Activated CD8-positive, alpha-beta memory T cell treated with anti-CD3 and anti-CD28 coated beads, Interleukin-2, amount 50 U/mL, for 1 hour (primary cell): Measurements from ENCODE around the gene TXN.
"Not testable (repeated sequence)": the region's sequence is repeated elsewhere in the genome, so short reads cannot be mapped to it uniquely, and the experiment has no call there.

Source experiments
- DNase-seq: peaks from one replicate; pipeline ENCODE4 v3.0.0-alpha.2; 2020; ENCODE audit errors: extremely low read depth

The TXN gene

DNA sequence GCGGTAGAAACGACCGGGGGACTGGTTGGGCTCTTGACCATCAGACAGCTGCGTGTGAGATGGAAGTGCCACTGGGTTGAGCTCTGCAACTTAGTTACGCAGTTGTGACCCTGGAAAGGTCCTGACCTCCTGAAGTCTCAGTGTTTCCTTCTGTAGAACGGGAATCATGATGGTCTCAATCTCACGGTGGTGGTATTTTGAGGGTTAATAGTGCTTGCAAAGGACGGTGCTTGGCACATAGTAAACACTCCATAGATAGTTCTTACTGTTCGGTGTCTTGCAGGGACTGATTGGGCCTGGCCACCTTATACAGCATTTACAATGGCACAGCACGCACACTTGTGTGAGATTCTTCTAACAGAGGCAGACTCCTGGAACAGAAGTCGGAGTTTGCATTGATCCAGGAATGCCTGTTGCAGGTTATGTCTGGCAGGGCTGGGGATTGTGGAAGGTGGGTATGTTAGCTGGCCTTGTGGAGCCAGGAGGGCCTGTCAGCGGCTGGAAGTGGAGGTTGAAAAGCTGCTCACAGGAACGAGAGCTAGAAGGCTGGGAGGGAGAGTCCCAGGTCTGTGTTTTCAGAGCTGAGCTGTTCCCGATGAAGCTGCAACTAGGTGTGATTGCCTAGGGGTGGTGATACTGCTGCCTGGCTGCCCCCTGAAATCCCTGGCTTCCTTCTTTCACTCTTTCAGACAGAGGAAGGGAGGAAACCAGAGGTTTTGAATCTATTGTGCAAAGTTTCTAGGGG, 962 bp upstream of the TXN start:
- no peak for DNase-seq

DNA sequence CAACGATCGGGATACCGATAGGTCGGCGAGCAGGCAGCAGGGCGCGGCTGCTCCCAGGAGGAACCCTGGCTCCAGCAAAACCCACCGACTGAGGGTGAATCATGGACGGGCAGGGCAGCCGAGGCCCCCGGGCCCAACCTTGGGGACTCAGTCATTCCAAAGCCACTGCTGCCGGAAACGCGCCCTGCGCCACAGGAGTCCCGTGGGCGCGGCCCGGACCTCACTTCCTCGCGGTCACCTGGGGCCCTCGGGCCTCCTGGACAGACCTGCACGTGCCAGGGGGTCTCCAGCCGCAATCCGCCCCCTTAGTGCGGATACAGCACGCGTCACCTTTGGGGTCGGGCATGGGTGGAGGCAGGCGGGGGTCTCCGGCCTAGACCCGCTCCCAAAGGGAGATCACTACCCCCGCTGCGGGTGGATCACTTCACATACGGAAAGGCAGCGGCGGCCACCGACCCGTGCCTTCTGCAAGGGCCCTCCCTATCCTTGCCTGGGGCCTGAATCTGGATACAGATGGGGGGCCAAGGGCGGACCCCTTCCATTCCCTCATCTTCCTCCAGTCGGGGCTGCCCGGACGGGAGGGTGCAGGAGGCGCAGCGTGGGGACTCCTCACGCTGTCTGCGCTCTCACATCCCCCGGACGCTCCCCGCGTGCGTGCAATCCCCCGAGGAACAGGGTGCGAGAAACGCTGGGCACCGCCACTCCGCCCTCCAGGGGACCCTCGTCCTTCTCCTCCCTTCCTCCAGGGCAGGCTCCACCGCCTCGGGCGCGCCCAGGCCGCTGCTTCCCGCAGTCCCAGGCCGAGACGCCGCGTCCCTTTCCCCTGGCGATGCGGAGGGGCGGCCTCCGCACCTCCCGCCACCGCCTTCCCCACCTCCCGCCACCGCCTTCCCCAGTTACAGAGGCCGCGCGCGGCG, 586 bp downstream of the TXN start:
- DNase-seq = no peak

DNA sequence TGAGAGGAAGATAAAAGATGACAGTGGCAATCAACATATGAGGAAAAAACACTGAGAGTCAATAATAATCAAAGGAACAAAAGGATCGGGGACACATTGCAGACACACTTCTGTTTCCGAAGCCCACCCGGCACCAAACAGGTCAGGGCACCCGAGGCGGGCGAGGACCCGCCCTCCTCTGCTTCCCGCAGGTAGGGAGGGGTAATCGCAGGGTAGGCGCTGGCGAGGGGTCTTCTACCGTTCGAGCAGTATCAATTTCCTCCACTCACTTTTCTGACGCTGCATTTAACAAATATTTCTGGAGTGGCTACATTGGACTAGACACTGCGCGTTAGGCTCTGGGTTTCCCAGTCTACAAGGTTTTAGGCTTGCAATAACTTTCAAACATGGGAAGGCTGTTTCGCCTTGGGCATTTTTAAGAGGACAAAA, 1.3 kb downstream of the TXN start:
- no peak for DNase-seq

DNA sequence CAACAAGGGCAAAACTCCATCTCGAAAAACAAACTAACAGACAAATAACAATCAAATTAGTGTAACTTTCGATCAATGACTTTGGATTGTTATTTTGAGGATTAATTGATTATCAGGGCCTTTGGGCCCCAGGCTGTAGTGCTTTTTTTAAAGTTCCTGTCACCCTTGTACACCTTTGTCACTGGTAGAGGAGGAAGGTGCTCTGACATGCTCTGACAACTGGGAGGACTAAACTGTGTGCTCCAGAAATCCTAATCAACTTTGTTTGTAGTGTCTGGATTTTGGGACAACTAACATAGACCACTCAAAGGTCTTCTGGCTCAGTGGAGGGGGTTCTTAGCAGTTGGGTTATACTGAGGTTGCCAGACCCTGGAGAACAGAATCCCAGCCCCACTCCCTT, 1.8 kb downstream of the TXN start:
- DNase-seq = no peak

DNA sequence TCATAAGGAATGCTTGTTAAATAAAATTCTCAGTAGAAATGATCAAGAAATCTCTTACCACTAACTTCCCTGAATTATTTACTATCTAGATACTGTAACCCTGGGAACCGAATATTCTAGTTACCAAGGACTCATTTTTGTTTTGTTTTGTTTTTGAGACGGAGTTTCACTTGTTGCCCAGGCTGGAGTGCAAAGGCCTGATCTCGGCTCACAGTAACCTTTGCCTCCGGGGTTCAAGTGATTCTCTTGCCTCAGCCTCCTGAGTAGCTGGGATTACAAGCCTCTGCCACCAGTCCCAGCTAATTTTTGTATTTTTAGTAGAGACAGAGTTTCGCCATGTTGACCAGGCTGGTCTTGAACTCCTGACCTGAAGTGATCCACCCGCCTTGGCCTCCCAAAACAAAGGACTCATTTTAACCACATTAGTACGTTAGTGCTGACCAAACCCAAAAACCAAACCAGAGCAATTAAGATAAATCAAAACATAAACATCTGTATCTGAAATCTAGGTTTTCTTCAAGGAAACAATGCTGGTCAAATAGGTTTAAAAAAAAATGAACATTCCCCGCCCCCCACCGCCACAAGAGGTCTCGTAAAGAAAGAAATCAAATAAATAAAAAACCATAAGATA, 3.7 kb downstream of the TXN start:
- no peak for DNase-seq

DNA sequence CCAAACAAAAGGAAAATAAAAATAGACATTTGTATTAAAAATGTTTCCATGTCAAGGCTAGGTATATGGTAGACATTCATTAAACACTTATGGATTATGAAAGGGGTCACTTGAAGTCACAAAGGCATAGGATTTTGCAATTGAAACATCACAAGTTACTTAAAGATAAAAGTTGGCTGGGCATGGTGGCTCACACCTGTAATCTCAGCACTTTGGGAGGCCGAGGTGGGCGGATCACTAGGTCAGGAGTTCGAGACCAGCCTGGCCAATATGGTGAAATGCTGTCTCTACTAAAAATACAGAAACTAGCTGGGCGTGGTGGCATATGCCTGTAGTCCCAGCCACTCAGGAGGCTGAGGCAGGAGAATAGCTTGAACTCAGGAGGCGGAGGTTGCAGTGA, 4.5 kb downstream of the TXN start:
- not testable (repeated sequence) for DNase-seq

DNA sequence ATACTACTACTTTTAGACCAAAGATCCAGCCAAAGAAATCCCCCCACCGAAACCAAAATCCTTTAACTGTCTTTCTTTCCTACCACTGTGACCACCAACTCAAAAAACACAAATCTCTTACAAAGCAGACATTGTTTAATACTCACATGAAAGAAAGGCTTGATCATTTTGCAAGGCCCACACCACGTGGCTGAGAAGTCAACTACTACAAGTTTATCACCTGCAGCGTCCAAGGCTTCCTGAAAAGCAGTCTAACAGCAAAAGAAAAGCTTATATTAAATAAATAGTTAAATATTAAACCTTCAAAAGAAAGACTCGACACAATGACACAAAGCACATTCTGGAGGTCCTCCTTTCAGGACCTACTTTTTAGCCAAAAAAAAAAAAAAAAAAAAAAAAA, 5.1 kb downstream of the TXN start:
- no peak for DNase-seq

DNA sequence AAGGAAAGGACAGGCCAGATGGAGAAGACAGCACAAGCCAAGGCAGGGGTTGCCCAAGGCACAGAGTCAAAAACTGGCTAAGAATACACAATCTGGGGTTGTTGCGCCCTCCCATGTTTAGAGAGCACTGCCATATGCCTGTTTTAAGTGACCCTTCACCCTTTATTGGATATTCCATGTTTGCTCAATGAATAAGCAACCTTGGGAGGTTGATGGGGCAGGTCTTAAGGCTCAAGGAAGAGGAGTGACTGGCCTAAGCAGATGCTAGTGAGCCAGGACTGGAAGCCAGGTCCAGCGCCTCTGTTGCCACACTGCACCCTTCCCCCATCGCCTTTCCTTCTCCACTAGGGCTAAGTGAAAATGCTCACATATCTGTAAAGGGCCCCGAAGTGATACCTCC, 6.7 kb downstream of the TXN start:
- no peak for DNase-seq

DNA sequence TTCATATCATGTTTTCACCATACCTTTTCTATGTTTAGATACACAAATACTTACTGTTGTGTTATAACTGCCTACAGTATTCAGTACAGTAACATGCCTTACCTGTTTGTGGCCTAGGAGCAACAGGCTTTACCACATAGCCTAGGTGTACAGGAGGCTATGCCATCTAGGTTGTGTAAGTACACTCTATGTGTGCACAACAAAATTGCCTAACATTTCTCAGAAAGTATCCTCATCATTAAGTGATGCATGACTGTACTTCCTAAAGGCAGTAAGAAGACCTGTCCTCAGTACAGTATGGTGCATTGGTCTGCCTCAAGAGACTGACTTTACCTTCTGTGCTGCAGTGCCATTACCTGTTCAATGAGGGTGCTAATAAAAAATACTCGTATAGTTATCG, 7.9 kb downstream of the TXN start:
- DNase-seq = no peak

DNA sequence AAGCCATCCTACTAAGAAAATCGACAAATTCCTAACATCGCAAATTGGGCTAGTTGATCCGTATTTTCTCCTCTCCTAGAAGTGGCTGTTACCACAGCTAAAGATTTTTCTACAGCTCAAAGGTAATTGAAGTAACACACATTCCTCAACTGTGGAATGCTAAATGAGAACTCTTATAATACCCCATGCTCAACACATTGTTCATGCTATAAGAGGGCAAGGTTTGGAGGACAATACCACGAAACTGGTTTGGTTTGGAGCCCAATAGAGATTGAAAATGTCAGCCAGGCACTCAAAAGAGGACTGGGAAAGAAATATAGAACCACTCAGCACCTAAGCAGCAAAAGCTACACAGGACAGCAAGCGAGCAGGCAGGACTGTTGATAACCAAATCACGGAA, 10.1 kb downstream of the TXN start:
- no peak for DNase-seq

DNA sequence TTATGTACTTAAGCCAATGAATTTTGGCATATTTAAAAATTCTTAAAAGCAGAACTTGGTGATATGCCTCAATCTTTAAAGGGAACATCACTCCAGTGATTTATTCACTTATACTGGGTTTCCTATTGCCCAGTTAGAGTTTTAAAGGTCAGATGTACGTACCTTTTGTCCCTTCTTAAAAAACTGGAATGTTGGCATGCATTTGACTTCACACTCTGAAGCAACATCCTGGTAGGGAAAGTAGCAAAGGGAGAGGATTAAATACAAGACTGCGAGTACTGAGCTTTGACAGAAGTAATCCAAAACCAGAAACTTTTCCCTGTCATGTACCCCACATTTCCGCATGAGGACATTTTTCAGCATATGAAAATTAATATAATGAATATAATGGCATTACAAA, 11.7 kb downstream of the TXN start:
- DNase-seq = no peak

DNA sequence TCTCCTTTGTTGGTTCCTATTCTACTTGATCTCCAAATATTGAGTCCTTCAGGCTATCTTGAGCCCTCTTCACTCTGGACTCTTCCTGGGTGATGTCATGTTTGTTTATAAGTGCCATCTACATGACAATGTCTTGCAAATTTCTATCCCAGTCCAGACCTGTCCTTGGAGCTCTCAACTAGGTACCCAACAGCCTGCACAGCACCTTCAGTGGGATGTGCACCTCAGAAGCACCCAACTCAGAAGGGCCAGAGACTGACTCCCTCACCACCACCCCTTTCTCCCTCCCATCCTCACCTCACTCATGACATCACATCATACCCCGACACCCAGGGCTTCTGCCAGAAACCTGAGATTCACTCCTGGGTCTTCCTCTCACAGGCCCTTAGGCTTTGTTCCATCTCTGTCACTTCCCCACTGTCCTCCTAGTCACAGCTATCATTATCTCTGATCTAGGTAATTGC, 14.4 kb downstream of the TXN start:
- DNase-seq = no peak

DNA sequence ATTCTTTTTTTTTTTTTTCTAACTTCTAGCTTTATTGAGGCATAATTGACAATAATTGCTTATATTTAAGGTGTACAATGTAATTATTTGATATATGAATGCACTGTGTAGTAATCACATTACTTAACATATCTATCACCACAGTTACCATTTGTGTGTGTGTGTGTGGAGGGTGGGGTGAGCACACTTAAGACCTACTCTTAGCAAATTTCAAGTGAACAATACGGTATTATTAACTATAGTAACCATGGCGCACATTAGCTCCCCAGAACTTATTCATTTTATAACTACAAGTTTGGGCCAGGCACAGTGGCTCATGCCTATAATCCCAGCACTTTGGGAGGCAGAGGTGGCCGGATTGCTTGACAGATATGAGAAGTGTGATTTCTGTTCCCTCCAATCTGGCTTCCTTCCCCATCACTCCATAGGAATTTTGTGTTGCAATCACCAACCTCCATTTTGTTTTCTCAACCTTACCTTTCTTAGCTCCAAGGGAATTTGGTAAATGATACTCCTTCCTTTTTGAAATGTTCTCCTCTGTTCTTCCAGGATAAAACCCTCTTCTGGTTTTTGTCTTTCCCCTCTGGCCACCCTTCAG, 14.9 kb downstream of the TXN start:
- no peak for DNase-seq

DNA sequence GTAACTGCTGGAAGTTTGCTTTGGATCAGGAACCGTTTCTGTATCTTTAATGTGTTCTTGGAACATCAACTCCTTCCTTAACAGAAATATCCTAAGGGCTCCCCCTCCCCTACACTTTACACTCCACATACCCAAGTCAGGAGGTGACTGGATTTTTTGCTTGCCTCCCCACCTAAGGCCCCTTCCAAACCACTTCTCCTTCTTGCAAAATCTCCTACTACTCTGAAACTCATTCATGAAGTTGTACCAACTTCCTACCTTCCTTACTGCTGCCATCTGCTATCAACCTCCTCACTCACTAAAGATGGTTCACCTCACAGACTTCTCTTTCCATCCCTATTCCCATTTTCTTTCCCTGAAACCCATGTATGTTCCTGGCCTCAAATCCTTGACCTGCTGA, 16.1 kb downstream of the TXN start:
- no peak for DNase-seq

DNA sequence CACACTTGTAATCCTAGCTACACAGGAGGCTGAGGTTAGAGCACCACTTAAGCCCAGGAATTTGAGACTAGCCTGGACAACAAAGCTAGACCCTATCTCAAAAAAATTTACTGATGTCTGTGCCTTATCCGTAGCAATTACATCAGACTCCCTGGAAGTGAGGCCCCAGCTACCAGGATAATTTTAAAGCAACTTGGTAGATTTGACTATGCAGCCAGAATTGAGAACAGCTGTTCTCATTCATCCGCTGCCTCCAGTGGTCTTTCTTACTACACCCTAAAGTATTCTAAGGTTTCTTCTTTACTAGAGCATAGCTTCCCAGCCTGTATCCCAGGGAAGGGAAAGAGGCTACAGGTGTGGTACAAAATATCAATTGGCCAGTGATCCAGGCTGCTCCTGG, 28.0 kb downstream of the TXN start:
- no peak for DNase-seq

DNA sequence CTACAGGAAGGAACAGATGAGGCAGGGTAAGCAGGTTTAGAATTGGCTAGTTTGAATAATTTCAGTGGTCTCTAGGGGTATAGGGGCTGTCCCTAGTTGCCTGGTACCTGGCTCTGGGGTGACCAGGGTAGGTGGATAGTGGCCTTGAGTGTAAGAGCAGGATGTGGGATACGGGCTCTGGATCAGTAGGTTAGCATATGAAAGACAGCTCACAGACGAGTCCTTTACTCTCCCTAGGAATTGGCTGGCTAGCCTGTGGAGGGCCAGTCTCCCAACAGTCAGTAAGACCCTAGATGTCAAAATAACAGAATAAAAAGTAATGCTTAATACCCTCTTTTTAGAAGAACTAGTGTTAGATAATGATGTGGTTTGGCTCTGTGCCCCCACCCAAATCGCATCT, 31.7 kb downstream of the TXN start:
- DNase-seq = no peak

DNA sequence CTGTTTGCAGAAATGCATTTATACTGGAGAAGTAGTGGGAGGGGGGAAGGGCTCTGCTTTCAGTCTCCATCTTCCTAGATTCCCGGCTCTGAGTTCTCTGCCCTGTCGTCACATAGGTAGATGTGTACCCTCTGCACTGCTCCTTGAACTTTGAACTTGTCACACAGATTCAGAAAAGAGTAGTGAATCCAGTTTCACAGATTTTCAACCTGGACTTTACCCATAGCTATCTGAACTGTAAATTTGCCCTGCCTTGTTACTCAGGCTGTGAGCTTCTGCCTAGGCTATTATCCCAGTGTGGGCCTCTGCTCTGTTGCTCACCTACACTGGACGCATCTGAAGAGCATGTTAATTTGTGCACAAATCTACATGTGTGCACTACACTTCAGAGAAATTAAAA, 35.5 kb downstream of the TXN start:
- no peak for DNase-seq

DNA sequence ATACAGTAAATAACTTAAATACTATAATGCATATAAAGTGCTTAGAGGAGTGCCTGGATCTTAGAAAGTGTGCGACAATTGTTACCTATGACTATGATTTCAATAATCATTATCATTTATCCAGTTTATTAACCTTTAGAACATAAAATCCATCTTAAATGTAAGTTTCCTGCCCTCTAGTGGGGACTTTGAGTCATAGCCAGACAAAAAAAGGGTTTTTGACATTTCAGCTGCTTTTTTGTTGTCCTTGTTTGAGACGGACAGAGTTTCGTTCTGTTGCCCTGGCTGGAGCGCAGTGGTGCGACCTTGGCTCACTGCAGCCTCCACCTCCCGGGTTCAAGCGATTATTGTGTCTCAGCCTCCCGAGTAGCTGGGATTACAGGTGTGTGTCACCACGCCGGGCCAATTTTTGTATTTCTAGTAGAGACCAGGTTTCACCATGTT, 38.6 kb downstream of the TXN start:
- no peak for DNase-seq

DNA sequence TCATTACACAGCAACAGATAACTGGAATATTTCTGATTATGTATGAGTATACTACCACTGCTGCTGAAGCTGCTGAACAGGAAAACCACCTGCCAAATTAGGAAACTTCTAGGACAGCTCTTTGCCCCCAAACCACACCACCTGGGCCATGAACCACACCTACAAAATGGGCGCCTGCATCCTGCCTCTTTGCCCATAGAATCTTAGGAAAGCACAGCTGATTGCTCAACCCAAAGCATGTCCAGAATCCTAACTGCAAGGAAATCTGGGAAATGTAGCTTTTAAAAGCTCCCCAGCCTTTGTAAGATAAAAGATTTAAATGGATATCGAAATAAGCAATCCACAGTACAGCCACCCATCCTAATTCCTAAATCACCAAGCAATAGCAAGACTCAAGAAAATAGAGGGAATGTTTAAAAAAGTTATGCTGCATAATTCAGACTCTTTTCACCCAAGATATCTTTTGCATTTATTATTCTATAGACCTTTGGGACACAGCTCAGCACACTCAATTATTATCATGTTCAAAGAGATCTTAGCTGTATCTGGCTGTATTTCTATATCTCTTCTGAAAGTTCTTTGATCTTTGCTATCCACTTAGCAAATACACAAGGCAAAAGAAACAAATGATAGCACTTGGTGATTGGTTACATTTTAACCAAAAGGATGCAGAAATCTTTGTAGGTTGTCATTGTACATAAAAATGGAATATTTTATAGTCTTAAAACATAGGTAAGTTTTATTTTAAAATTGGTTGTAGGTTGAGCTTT, 41.5 kb downstream of the TXN start:
- DNase-seq = no peak

DNA sequence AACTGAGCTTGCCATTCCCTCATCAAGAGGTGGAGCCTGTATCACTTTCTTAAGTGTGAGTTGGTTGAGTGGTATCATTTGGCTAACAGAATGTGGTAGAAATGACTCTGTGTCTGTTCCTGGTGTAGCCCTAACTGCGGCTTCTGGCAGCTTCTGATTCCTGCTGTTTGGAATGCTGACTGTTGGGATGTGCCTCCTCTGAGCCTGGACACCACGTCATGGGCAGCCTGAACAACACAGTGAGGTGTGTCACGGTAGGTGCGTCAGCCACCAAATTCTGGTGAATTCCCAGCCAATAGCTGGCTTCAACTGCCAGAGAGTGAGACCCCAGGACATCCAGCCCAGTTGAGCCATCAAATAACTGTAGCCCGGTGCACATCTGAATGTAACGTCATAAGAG, 42.2 kb downstream of the TXN start:
- no peak for DNase-seq

DNA sequence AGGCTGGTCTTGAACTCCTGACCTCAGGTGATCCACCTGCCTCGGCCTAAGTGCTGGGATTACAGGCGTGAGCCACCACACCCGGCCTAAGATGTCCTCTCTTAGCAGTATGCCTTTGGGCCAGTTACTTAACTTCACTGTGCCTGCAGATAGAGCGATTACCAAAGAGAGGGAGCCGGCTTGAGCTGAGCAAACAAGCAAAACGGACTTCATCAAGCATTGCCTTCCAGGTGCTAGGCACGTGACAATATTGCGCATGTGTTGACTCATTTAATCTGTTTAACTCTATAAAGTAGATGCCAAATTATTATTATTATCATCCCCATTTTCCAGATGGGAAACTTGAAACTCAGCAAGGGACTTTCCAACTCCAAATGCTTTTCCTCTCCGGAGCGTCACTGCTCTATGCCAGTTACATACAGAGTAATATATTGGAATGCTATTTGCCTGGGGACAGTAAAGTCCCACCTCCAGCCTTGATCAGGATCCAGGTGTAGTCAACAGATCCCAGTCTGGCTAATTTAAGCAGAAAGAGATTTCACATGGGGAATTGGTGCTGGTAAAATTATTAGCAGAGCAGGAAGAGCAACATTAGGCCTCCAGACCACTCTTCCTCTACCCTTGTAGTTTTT, 42.8 kb downstream of the TXN start:
- DNase-seq = no peak
